Epithelial cell of esophagus (primary cell): ENCODE data around the gene TTBK2.

Experiments
- DNase-seq: peaks from one replicate; pipeline ENCODE4 v3.0.0; 2010; ENCODE audit warnings: low read depth
- H3K4me3 ChIP-seq: 2 replicates; pipeline ENCODE4 v1.5.1; 2011; ENCODE audit warnings: mild to moderate bottlenecking, low read length, control low read depth
- CTCF ChIP-seq: IDR thresholded peaks from 2 replicates; pipeline ENCODE4 v1.5.1; 2011; ENCODE audit warnings: low read depth, mild to moderate bottlenecking, low read length, control low read depth, inconsistent platforms; ENCODE audit not compliant: insufficient read depth; ENCODE audit errors: missing control alignments

Gene TTBK2

GRCh38 chr15:42691308-42691707 is 229.3 kb downstream of the TTBK2 start:
- no peak for DNase-seq
- H3K4me3 ChIP-seq: no peak overlapping the region
- no peak for TF ChIP-seq CTCF
